Pancreas (tissue), 10 donors: ENCODE results near the gene IFT43. TPM values are rescaled to one million over a fixed set of nuclear protein-coding genes. Genes with fewer than 3 reads are reported as not detected.

Source experiments
- ATAC-seq, 4 donors: fragments of 200-7000 bp; cut with Tn5 transposase; one replicate each; pipeline versions ENCODE4 v1.8.0 to v1.9.1; 2020; ENCODE audit warnings: mild to moderate bottlenecking in 4 of 4, moderate library complexity in 4 of 4
- DNase-seq, 6 donors: peaks; one replicate each; pipeline ENCODE4 v3.0.0-alpha.2; 2020
- FAIRE-seq: peaks from 2 replicates; lab custom pipeline; 2012; peaks lifted over from hg19 to GRCh38; lab: Jason Lieb, UNC
- H3K27ac ChIP-seq, 4 donors: fragments of 200-600 bp; sonication (generic); 1 replicate in 3 of 4; 2 replicates in 1 of 4; pipeline versions ENCODE4 v1.5.0 to v1.8.0; 2020
- H3K27me3 ChIP-seq, 4 donors: fragments of 200-600 bp; one replicate each; pipeline ENCODE4 v1.8.0; 2021
- H3K36me3 ChIP-seq, 3 donors: fragments of 200-600 bp; sonication (generic) in 1 of 3; one replicate each; pipeline versions ENCODE4 v1.5.0 to v1.8.0; 2020 to 2021
- H3K4me1 ChIP-seq, 3 donors: fragments of 200-600 bp; one replicate each; pipeline ENCODE4 v1.8.0; 2021
- H3K4me3 ChIP-seq, 4 donors: fragments of 200-600 bp; sonication (generic) in 2 of 4; one replicate each; pipeline versions ENCODE4 v1.5.0 to v1.8.0; 2020 to 2021
- H3K9me3 ChIP-seq, 4 donors: fragments of 200-600 bp; one replicate each; pipeline ENCODE4 v1.8.0; 2021
- WGBS, 2 donors: extraction: QIAGEN DNeasy Blood & Tissue Kit; methylation state at CpG; one replicate each; pipeline ENCODE4 v1.1.7; 2013; 5-methylcytosine and 5-hydroxymethylcytosine counted together
- intact Hi-C, 3 donors: fragments of 100-400 bp; cut with DNase I; formaldehyde crosslinking; loops; one replicate each; pipeline versions ENCODE4 v1.11.1 to v1.14.2; 2022
- polyA plus RNA-seq, 2 donors: library from polyadenylated mRNA; stranded (reverse); fragments of 200-250 nt; gene quantifications; one replicate each; pipeline ENCODE4 v1.2.3, GENCODE V29; 2013
- total RNA-seq, 6 donors: library from RNA; stranded (reverse); fragmentation: NEBNext Ultra II Directional in 4 of 6; extraction: Animal tissue kit (Norgen Biotek cat#: 25700) in 4 of 6; gene quantifications; one replicate each; pipeline versions ENCODE4 v1.2.1 to v1.2.4, GENCODE V29; 2021 to 2023
- TF ChIP-seq, protein P1 (sequence below), 4 donors: fragments of 200-600 bp; sonication (generic) in 3 of 4; IDR thresholded peaks; one replicate each; pipeline versions ENCODE4 v1.5.0 to v1.8.0; 2021; ENCODE audit warnings: antibody characterized with exemption in 4 of 4
- donor health status: healthy with polysubstance abuse.
- donor health status: DM: no; HTN: no; CAD: no; lungs with moderate emphysema.
- donor health status: DM: no; HTN: no; CAD: no.
- donor health status: control.
- donor health status: control.
- donor health status: Bipolar disorder and iron deficiency.
- donor health status: DM: yes; HTN: yes; CAD: no.
- donor health status: DM: no; HTN: no; CAD: no.
- donor health status: DM: no; HTN: no; CAD: no.
- donor health status: DM: yes; HTN: yes; CAD: no.

Gene IFT43
- total and polyA plus RNA-seq, 8 donors = 11.4 to 46.3 (median 16.5) TPM

DNA sequence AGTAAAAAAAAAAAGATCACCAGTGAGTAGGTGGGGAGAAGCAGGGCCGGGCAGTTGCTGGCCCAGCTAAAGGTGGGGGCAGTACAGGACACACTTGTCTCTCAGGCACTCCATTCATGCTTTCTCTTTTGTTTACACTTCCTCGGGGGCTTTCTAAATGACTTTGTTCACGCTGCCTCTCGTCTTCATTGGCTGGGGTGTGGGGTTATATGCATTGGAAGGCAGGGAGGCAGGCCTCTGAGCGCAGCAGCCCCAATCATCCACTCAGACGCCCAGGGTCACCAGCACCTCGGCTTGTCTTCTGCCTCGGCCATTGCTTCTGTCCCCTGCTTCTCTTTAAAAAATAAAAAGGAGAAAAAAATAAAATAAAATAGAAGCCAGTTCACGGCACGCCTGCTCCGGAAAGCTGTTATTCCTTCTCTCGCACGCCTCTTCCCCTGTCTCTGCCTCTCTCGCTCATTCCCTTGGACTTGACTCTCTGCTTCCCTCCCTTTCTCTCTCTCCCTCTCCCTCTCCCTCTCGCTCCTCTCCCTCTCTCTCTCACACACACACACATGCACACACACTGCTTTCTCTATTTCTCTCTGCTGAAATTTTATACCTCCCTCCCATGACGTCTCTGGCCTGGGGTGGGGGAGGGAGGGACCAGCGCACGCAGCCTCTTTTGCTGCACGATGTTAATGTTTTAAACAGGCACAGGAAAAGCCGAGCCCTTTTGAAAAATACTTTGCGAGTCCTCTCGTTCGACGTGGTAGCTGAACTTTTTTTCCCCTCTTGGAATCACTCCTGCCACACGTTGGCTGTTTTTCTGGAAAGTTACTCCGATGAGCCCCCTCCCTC, 3.9 kb upstream of the IFT43 start, which contains the start of gene TGFB3:
TGFB3 (minus strand) TSS at position 570 of the 840 bp plus-strand sequence. CDS start 1,102 bp downstream, outside the sequence.
- peak in 4 of 6 donors; percentile 69 to 80 (median 79) for DNase-seq
- Histone ChIP-seq H3K27me3 (no peaks in the 10 kb centered on the region), H3K4me3 (peak within 1 kb of the TSS; percentile 42 to 80 (median 64)), H3K9me3 (no peaks in the 10 kb centered on the region), H3K4me1 (peaks cover 15 to 39% (median 31%) of the 10 kb centered on the region in 3 donors), H3K27ac (peak within 1 kb of the TSS; percentile 95 to 99 (median 98)), H3K36me3 (no peaks in the 10 kb centered on the region)
- TF ChIP-seq, protein P1, sequence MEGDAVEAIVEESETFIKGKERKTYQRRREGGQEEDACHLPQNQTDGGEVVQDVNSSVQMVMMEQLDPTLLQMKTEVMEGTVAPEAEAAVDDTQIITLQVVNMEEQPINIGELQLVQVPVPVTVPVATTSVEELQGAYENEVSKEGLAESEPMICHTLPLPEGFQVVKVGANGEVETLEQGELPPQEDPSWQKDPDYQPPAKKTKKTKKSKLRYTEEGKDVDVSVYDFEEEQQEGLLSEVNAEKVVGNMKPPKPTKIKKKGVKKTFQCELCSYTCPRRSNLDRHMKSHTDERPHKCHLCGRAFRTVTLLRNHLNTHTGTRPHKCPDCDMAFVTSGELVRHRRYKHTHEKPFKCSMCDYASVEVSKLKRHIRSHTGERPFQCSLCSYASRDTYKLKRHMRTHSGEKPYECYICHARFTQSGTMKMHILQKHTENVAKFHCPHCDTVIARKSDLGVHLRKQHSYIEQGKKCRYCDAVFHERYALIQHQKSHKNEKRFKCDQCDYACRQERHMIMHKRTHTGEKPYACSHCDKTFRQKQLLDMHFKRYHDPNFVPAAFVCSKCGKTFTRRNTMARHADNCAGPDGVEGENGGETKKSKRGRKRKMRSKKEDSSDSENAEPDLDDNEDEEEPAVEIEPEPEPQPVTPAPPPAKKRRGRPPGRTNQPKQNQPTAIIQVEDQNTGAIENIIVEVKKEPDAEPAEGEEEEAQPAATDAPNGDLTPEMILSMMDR (IDR thresholded peaks at IDR 0.05) = no peak
- no peak for FAIRE-seq
- ATAC-seq = peak; percentile 63 to 67 (median 66)
- intact Hi-C loops = loop anchor here in 2 of 3 donors (5.0 kb wide), 1 partner anchor 274 kb away; no protein-coding TSS in a partner anchor
- WGBS, 2 donors = 0 to 1% methylated on average over 26 of the region's 26 CpGs

DNA sequence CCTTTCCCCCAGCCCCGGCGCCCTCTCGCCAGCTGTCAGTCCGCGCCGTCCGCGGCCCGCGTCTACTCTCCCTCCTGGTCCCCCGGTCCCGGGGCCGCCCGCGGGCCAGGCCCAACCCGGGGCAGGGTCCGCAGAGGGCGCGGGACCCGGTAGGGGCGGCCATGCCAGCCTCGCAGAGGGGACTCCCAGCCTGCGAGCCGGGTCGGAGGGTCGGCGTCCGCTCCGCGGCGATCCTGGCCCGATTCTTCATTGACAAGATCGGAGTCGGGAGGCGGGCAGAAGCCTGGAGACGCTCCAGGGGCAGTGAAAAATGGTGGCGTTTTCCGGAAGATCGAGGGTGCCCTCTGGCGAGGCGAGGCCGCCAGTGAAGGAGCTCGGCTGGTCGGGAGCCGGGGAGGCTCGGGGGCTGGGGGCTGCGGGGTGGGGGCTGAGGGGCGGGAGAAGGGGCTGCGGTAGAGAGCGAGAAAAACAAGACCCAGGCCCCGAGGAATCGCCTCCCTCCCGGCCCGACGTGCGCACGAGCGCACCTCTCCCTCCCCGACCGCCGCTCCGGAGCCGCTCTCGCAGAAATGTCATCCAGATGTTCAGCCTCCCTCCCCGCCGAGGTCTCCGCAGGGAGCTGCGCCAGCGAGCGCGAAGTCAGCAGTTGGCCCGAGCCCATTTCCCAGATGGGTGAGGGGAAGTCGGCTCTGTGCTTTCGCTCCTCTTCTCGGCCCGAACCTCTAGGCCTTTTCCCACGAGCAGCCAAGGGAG, 3.1 kb upstream of the IFT43 start:
- Histone ChIP-seq H3K27me3 (no peaks in the 10 kb centered on the region), H3K4me1 (peaks cover 15 to 38% (median 28%) of the 10 kb centered on the region in 3 donors), H3K4me3 (peak overlapping the region; percentile 42 to 80 (median 64)), H3K27ac (peak overlapping the region; percentile 95 to 99 (median 98)), H3K9me3 (no peaks in the 10 kb centered on the region), H3K36me3 (no peaks in the 10 kb centered on the region)
- intact Hi-C loops = loop anchor here in 2 of 3 donors (5.0 kb wide), 1 partner anchor 275 kb away; no protein-coding TSS in a partner anchor
- peak; percentile 70 to 81 (median 75) for ATAC-seq
- TF ChIP-seq, protein P1 (IDR thresholded peaks at IDR 0.05) = peak; percentile 45 to 58 (median 48)
- FAIRE-seq = no peak
- 0 to 1% methylated on average over 60 to 77 of the region's 77 CpGs for WGBS, 2 donors
- peak; percentile 79 to 93 (median 89) for DNase-seq

DNA sequence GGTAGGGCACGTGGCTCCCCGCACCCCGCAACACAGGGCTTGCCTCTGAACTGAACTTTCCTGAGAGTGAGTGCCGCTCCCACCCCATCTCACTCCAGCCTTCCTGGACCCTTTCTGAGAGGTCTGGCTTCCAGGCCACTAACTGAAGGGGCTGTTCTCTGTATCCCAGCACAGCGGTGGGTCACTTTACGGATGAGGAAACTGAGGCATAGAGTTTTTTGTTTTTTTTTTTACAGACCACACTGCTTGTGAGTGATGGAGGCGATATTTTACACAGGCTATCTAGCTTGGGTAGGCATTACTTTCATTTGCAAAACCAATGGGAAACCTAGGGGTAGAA, 2.6 kb upstream of the IFT43 start:
- TF ChIP-seq, protein P1 (IDR thresholded peaks at IDR 0.05) = no peak
- DNase-seq (no peak), FAIRE-seq (no peak), ATAC-seq (no peak)
- Histone ChIP-seq H3K27me3 (no peaks in the 10 kb centered on the region), H3K4me3 (peak overlapping the region; percentile 42 to 80 (median 64)), H3K9me3 (no peaks in the 10 kb centered on the region), H3K36me3 (no peaks in the 10 kb centered on the region), H3K27ac (peak overlapping the region; percentile 95 to 99 (median 98)), H3K4me1 (peaks cover 15 to 33% (median 23%) of the 10 kb centered on the region in 3 donors)
- 41 to 45% methylated on average over 7 of the region's 7 CpGs for whole genome bisulfite sequencing, 2 donors
- intact Hi-C loops = loop anchor here in 2 of 3 donors (5.0 kb wide), 1 partner anchor 276 kb away; no protein-coding TSS in a partner anchor

DNA sequence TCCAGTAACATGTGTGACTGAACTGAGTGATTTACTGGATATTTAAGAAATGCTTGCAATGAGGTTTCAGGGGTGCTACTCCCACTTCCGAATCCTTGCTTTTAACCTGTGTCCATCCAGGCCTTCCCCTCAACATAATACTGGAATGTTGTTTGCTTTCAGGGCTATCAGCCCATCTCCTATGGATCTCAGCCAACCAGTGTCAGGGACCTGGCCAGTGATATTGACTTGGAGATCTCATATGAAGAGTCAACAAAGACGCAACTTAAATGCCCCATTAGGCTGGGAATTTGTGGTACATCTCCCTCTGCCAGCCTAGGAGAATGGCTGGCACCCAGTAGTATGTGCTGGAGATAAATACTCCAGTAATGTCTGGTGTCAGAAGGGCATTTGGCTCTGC, 889 bp upstream of the IFT43 start:
- no peak for DNase-seq
- TF ChIP-seq, protein P1 (IDR thresholded peaks at IDR 0.05) = no peak
- Histone ChIP-seq H3K27me3 (no peaks in the 10 kb centered on the region), H3K9me3 (no peaks in the 10 kb centered on the region), H3K36me3 (no peaks in the 10 kb centered on the region), H3K27ac (peak overlapping the region in 3 of 4 donors; percentile 16 to 57 (median 22)), H3K4me1 (peaks cover 15 to 24% (median 22%) of the 10 kb centered on the region in 3 donors), H3K4me3 (no peak overlapping the region)
- 12 to 19% methylated on average over 2 of the region's 2 CpGs for WGBS, 2 donors
- ATAC-seq = no peak
- no peak for FAIRE-seq
- intact Hi-C loops = loop anchor here in 2 of 3 donors (5.0 kb wide), 1 partner anchor 277 kb away; no protein-coding TSS in a partner anchor
